PC-3 (cell line): Measurements from ENCODE around the gene CNTNAP2. TPM values are rescaled to one million over a fixed set of nuclear protein-coding genes. Genes with fewer than 3 reads are reported as not detected.
A peak's percentile ranks its signal among the peaks of the same experiment; 100 is the strongest.

Experiments
- ATAC-seq: fragments of 200-7000 bp; cut with Tn5 transposase; 2 replicates; pipeline ENCODE4 v1.9.1; 2020; ENCODE audit warnings: mild to moderate bottlenecking, moderate library complexity
- BruUV-seq: library from RNA; stranded (reverse); fragments of 400-500 nt; replicated peaks from 2 replicates; lab custom pipeline; 2021; lab: Mats Ljungman, UMichigan
- CTCF ChIA-PET: fragments of 300-600 bp; sonication (Branson Sonifier 250); formaldehyde crosslinking; loops from one replicate; lab custom pipeline; 2022; ENCODE audit warnings: antibody characterized with exemption; lab: Charles Lee
- POLR2A ChIA-PET: fragments of 300-600 bp; sonication (Branson Sonifier 250); formaldehyde crosslinking; loops from one replicate; lab custom pipeline; 2022; ENCODE audit warnings: antibody characterized with exemption; ENCODE audit not compliant: unreplicated experiment; lab: Charles Lee
- DNase-seq: peaks from one replicate; pipeline ENCODE4 v3.0.0-alpha.2; 2015
- H2AFZ ChIP-seq: fragments of 300-600 bp; sonication (generic); 2 replicates; pipeline ENCODE4 v1.6.0; 2016; ENCODE audit warnings: antibody characterized with exemption, low read length
- H3F3A ChIP-seq: fragments of 300-600 bp; sonication (generic); one replicate; pipeline ENCODE4 v1.6.0; 2017; ENCODE audit warnings: antibody characterized with exemption, low read length, control low read depth, mild to moderate bottlenecking; ENCODE audit not compliant: unreplicated experiment
- H3K27ac ChIP-seq: fragments of 300-600 bp; sonication (generic); 2 replicates; pipeline ENCODE4 v1.5.1; 2016; ENCODE audit warnings: mild to moderate bottlenecking, low read length
- H3K27me3 ChIP-seq: fragments of 300-600 bp; sonication (generic); 2 replicates; pipeline ENCODE4 v1.6.1; 2016; ENCODE audit warnings: low read length, mixed read lengths
- H3K36me3 ChIP-seq: fragments of 300-600 bp; sonication (generic); 2 replicates; pipeline ENCODE4 v1.6.1; 2016; ENCODE audit warnings: low read depth, mixed run types, low read length, mixed read lengths
- H3K4me1 ChIP-seq: fragments of 300-600 bp; sonication (generic); 2 replicates; pipeline ENCODE4 v1.5.1; 2016; ENCODE audit warnings: low read length; ENCODE audit not compliant: insufficient read depth
- H3K4me2 ChIP-seq: fragments of 300-600 bp; sonication (generic); 2 replicates; pipeline ENCODE4 v1.6.0; 2016; ENCODE audit warnings: low read length
- H3K4me3 ChIP-seq: fragments of 300-600 bp; sonication (generic); 2 replicates; pipeline ENCODE4 v1.5.1; 2016; ENCODE audit warnings: mild to moderate bottlenecking, low read length, mixed read lengths
- H3K79me2 ChIP-seq: fragments of 300-600 bp; sonication (generic); 2 replicates; pipeline ENCODE4 v1.6.1; 2017; ENCODE audit warnings: low read length, mixed read lengths
- H3K9ac ChIP-seq: fragments of 300-600 bp; sonication (generic); 2 replicates; pipeline ENCODE4 v1.6.0; 2016; ENCODE audit warnings: mild to moderate bottlenecking, low read length
- H3K9me2 ChIP-seq: fragments of 300-600 bp; sonication (generic); replicated peaks from 2 replicates; pipeline ENCODE4 v1.6.1; 2016; ENCODE audit warnings: mixed run types, low read length, mixed read lengths
- H3K9me3 ChIP-seq: fragments of 300-600 bp; sonication (generic); 2 replicates; pipeline ENCODE4 v1.6.1; 2016; ENCODE audit warnings: low read length, mixed read lengths
- H4K20me1 ChIP-seq: fragments of 300-600 bp; sonication (generic); 2 replicates; pipeline ENCODE4 v1.6.1; 2016; ENCODE audit warnings: low read length, mixed read lengths
- CTCF ChIP-seq: fragments of 300-600 bp; sonication (generic); conservative IDR thresholded peaks from 2 replicates; pipeline ENCODE4 v1.5.1; 2017; ENCODE audit warnings: antibody characterized with exemption, low read depth, mild to moderate bottlenecking, low read length
- EZH2 ChIP-seq: fragments of 300-600 bp; sonication (generic); IDR thresholded peaks from one replicate; pipeline ENCODE4 v1.6.1; 2017; ENCODE audit warnings: antibody characterized with exemption, mild to moderate bottlenecking, low read length; ENCODE audit not compliant: unreplicated experiment
- EZH2phosphoT487 ChIP-seq: fragments of 300-600 bp; sonication (generic); IDR thresholded peaks from 2 replicates; pipeline ENCODE4 v1.6.1; 2018; ENCODE audit warnings: mild to moderate bottlenecking, antibody characterized with exemption, low read length, borderline replicate concordance
- intact Hi-C: fragments of 100-400 bp; cut with micrococcal nuclease; formaldehyde crosslinking; loops from 2 replicates; pipeline ENCODE4 v1.9.0; 2023
- total RNA-seq: library from RNA; depleted of rRNA; stranded (reverse); fragments of >200 nt; gene quantifications from 2 replicates; pipeline ENCODE4 v1.2.3, GENCODE V29; 2014

The CNTNAP2 gene
- total RNA-seq, 1 experiment from 2014 or later, result 1.5 TPM

- Histone ChIP-seq H3K4me3 (no peak overlapping the region), H2AFZ (no peak overlapping the region), H3K9me2 (no peaks in the 10 kb centered on the region), H3K36me3 (no peaks in the 10 kb centered on the region; the same call in 1 of the 2 replicates), H3K79me2 (no peaks in the 10 kb centered on the region), H3K27ac (no peak overlapping the region), H3F3A (no peaks in the 10 kb centered on the region), H3K9me3 (no peaks in the 10 kb centered on the region), H3K4me2 (no peak overlapping the region), H4K20me1 (no peaks in the 10 kb centered on the region), H3K9ac (no peak overlapping the region), H3K27me3 (no peaks in the 10 kb centered on the region), H3K4me1 (no peaks in the 10 kb centered on the region)
- POLR2A ChIA-PET, result no interaction called here
- no peak for ATAC-seq
- no TSS peak for BruUV-seq
- CTCF ChIA-PET, result no interaction called here
- DNase-seq, result peak; percentile 10
- TF ChIP-seq EZH2, result no peak
- TF ChIP-seq EZH2phosphoT487, result no peak
- no peak for TF ChIP-seq CTCF
- intact Hi-C loops, result loop anchor here (10.0 kb wide), 1 partner anchor 347 kb away; no protein-coding TSS in a partner anchor
These were observed 1321.6 kb downstream of the CNTNAP2 start for GRCh38 chr7:147438216-147438615.

DNA sequence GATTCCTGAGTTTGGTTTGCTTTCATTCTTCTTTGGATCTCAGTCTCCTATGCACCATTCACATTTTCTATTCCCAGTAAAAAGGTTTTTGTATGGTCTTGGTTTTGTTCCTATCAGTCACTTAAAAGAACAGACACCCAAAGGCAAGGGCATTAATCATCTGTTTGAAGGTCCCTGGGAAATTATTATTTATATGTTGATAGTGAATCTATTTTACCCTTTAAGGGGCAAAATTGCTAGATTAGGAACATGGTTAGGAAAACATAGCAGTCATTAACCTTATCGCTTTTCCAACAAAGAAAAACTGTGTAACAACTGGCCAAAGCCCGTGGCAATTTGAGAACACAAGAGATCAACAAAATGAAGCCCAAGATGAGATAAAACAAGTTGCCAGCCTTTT lies 1327.3 kb downstream of the CNTNAP2 start:
- Histone ChIP-seq H3K9me3 (no peaks in the 10 kb centered on the region), H4K20me1 (no peaks in the 10 kb centered on the region), H2AFZ (no peak overlapping the region), H3K36me3 (no peaks in the 10 kb centered on the region; the same call in 1 of the 2 replicates), H3F3A (no peaks in the 10 kb centered on the region), H3K9me2 (no peaks in the 10 kb centered on the region), H3K4me1 (no peaks in the 10 kb centered on the region), H3K27ac (no peak overlapping the region), H3K4me2 (no peak overlapping the region), H3K79me2 (no peaks in the 10 kb centered on the region), H3K9ac (no peak overlapping the region), H3K27me3 (no peaks in the 10 kb centered on the region), H3K4me3 (no peak overlapping the region)
- no peak for TF ChIP-seq CTCF
- no peak for TF ChIP-seq EZH2phosphoT487
- no peak for TF ChIP-seq EZH2
- CTCF ChIA-PET, result no interaction called here
- ATAC-seq, result no peak
- no peak for DNase-seq
- BruUV-seq, result no TSS peak
- intact Hi-C loops, result no loop called here
- POLR2A ChIA-PET, result no interaction called here

DNA sequence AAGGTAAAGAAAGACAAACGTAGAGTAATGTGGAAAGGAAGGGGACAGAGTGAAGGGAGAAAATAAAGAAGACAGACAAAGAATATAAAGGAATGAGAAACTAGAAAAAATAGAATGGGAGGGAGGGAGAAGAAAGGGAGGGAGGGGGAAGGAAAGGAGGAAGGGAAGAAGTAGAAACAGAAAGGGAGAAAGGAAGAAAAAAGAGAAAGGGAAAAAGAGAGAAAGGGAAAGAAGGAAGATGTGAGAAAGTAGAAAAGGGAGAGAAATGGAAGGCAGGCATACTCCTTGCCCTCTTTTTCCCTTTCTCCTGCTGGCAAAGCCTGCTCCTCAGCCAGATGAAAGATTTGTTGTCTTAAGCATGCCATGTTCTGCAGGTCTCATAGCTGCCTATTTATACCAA lies 1336.2 kb downstream of the CNTNAP2 start:
- no peaks in the 10 kb centered on the region for H3K36me3 ChIP-seq
- ATAC-seq, result no peak
- no peak overlapping the region for H2AFZ ChIP-seq
- CTCF ChIA-PET, result no interaction called here
- H3K4me3 ChIP-seq, result no peak overlapping the region
- no peaks in the 10 kb centered on the region for H3F3A ChIP-seq
- H4K20me1 ChIP-seq, result no peaks in the 10 kb centered on the region
- no peaks in the 10 kb centered on the region for H3K79me2 ChIP-seq
- H3K9ac ChIP-seq, result no peak overlapping the region
- H3K27me3 ChIP-seq, result no peaks in the 10 kb centered on the region
- intact Hi-C loops, result no loop called here
- no peak overlapping the region for H3K27ac ChIP-seq
- no peak overlapping the region for H3K4me2 ChIP-seq
- H3K4me1 ChIP-seq, result no peaks in the 10 kb centered on the region
- DNase-seq, result no peak
- POLR2A ChIA-PET, result no interaction called here
- H3K9me3 ChIP-seq, result no peaks in the 10 kb centered on the region
- TF ChIP-seq EZH2, result no peak
- no peak for TF ChIP-seq EZH2phosphoT487
- no peak for TF ChIP-seq CTCF
- no peaks in the 10 kb centered on the region for H3K9me2 ChIP-seq
- no TSS peak for BruUV-seq
